G401.6 (cell line): ENCODE results near the gene KLHL22.
"Not testable (repeated sequence)": the region's sequence is repeated elsewhere in the genome, so short reads cannot be mapped to it uniquely, and the experiment has no call there.

Experiments
- FAIRE-seq: peaks from 2 replicates; lab custom pipeline; 2012; peaks lifted over from hg19 to GRCh38; lab: Jason Lieb, UNC

Gene KLHL22

GRCh38 chr22:20399866-20400605 lies 95.6 kb downstream of the KLHL22 start:
- no peak for FAIRE-seq

GRCh38 chr22:20398420-20398819 lies 97.2 kb downstream of the KLHL22 start:
- no peak for FAIRE-seq

GRCh38 chr22:20397498-20397897 lies 98.1 kb downstream of the KLHL22 start:
- FAIRE-seq = no peak

GRCh38 chr22:20396639-20397038 lies 99.0 kb downstream of the KLHL22 start:
- FAIRE-seq = no peak

- no peak for FAIRE-seq
Observed at GRCh38 chr22:20395907-20396287, 99.7 kb downstream of the KLHL22 start.

GRCh38 chr22:20395181-20395906 lies 100.3 kb downstream of the KLHL22 start:
- no peak for FAIRE-seq

- peak; percentile 62 for FAIRE-seq
Observed at GRCh38 chr22:20393705-20394476, 101.7 kb downstream of the KLHL22 start, which contains the start of gene ZNF74. Gene ZNF74 (plus strand): TSS chr22:20394151. CDS start chr22:20394629, 478 bp downstream.

GRCh38 chr22:20392983-20393704 lies 102.5 kb downstream of the KLHL22 start:
- no peak for FAIRE-seq

- not testable (repeated sequence) for FAIRE-seq
Observed at GRCh38 chr22:20392365-20392881, 103.2 kb downstream of the KLHL22 start.
